ENCODE results near the gene ALAS1. TPM values are rescaled to one million over a fixed set of nuclear protein-coding genes. Genes with fewer than 3 reads are reported as not detected.

Gene ALAS1
- total RNA-seq, 1 experiment from 2014 or later, result 69.5 TPM

DNA sequence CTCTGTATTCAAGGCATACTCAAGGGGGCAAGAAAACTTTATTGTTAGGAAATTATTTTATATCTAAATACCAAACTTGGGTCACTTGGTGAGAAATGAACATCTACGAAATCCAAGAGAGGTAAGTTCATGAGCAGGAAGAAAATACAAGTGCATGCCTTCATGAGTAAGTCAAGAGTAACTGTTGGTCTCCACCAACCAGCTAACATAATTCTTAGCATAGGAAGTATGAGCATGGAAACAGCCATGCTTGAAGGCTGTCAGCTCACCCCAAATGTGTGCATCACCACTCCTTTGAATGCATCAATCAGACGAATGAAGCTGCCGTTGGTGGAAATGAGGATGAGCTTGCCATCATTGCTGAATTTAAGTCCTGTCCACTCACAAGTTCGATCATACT lies 61.5 kb downstream of the ALAS1 start:
- POLR2A ChIA-PET (ENCODE audit: unreplicated experiment), result no interaction called here
- Histone ChIP-seq H3K79me2 (ENCODE audit: low read length) (peaks cover 39% of the 10 kb centered on the region), H3K9me3 (ENCODE audit: low read length) (no peaks in the 10 kb centered on the region), H4K20me1 (ENCODE audit: low read length) (peaks cover 14% of the 10 kb centered on the region; the same call in 1 of the 2 replicates), H3K9me2 (replicated peaks; ENCODE audit: low read length) (no peaks in the 10 kb centered on the region), H3K4me3 (ENCODE audit: low read length) (no peak overlapping the region), H3K27me3 (ENCODE audit: low read length) (no peaks in the 10 kb centered on the region), H3K9ac (ENCODE audit: low read length) (no peak overlapping the region), H3K27ac (ENCODE audit: low read length) (no peak overlapping the region), H3K36me3 (ENCODE audit: low read depth, low read length) (peaks cover 90% of the 10 kb centered on the region), H3F3A (ENCODE audit: low read length, unreplicated experiment) (peaks cover under 1% of the 10 kb centered on the region), H3K4me2 (ENCODE audit: low read length) (no peak overlapping the region), H3K4me1 (ENCODE audit: insufficient read depth, low read length) (no peaks in the 10 kb centered on the region), H2AFZ (ENCODE audit: low read length) (no peak overlapping the region)
- CTCF ChIA-PET, result no interaction called here
- ATAC-seq (no peak), DNase-seq (no peak)
- BruUV-seq (replicated peaks), result no TSS peak
- intact Hi-C loops (cut with micrococcal nuclease), result no loop called here
- TF ChIP-seq EZH2phosphoT487 (IDR thresholded peaks at IDR 0.05; ENCODE audit: borderline replicate concordance, low read length) (no peak), CTCF (conservative IDR thresholded peaks at IDR 0.05; ENCODE audit: low read depth, low read length) (no peak), EZH2 (IDR thresholded peaks at IDR 0.05; ENCODE audit: low read length, unreplicated experiment) (no peak)

- TF ChIP-seq EZH2phosphoT487 (IDR thresholded peaks at IDR 0.05; ENCODE audit: borderline replicate concordance, low read length), result no peak
- no peak for TF ChIP-seq EZH2 (IDR thresholded peaks at IDR 0.05; ENCODE audit: low read length, unreplicated experiment)
- no peak for TF ChIP-seq CTCF (conservative IDR thresholded peaks at IDR 0.05; ENCODE audit: low read depth, low read length)
- CTCF ChIA-PET, result no interaction called here
- peaks cover 60% of the 10 kb centered on the region for H3K79me2 ChIP-seq (ENCODE audit: low read length)
- no peak overlapping the region for H3K9ac ChIP-seq (ENCODE audit: low read length)
- no TSS peak for BruUV-seq (replicated peaks)
- intact Hi-C loops (cut with micrococcal nuclease), result no loop called here
- no peak overlapping the region for H3K27ac ChIP-seq (ENCODE audit: low read length)
- no peaks in the 10 kb centered on the region; the same call in 1 of the 2 replicates for H3K4me1 ChIP-seq (ENCODE audit: insufficient read depth, low read length)
- H3F3A ChIP-seq (ENCODE audit: low read length, unreplicated experiment), result no peaks in the 10 kb centered on the region
- POLR2A ChIA-PET (ENCODE audit: unreplicated experiment), result no interaction called here
- no peaks in the 10 kb centered on the region for H3K9me3 ChIP-seq (ENCODE audit: low read length)
- no peak overlapping the region for H3K4me2 ChIP-seq (ENCODE audit: low read length)
- H3K4me3 ChIP-seq (ENCODE audit: low read length), result no peak overlapping the region
- ATAC-seq (no peak), DNase-seq (no peak)
- H3K9me2 ChIP-seq (replicated peaks; ENCODE audit: low read length), result no peaks in the 10 kb centered on the region
- H3K36me3 ChIP-seq (ENCODE audit: low read depth, low read length), result peaks cover 89% of the 10 kb centered on the region
- no peak overlapping the region for H2AFZ ChIP-seq (ENCODE audit: low read length)
- H3K27me3 ChIP-seq (ENCODE audit: low read length), result no peaks in the 10 kb centered on the region
- H4K20me1 ChIP-seq (ENCODE audit: low read length), result peaks cover 23% of the 10 kb centered on the region
These were observed 64.5 kb downstream of the ALAS1 start for GRCh38 chr3:52262447-52262846.

Other genes with a start within 250 kb of the ALAS1 start
- not detected in 2 replicates for gene GPR62, start 242.8 kb upstream of the ALAS1 start, total RNA-seq (2014; rRNA removed)
- 45.8 and 59.1 TPM in 2 replicates for gene PCBP4, start 230.7 kb upstream of the ALAS1 start, total RNA-seq (2014; rRNA removed)
- gene ABHD14B, start 224.1 kb upstream of the ALAS1 start, total RNA-seq (2014; rRNA removed), result 49.6 and 53.8 TPM in 2 replicates
- 22.1 and 23.4 TPM in 2 replicates for gene ABHD14A, start 223.1 kb upstream of the ALAS1 start, total RNA-seq (2014; rRNA removed)
- gene ACY1, start 214.6 kb upstream of the ALAS1 start, total RNA-seq (2014; rRNA removed), result 71.3 and 113 TPM in 2 replicates
- 1,539 and 1,807 TPM in 2 replicates for gene RPL29, start 202.3 kb upstream of the ALAS1 start, total RNA-seq (2014; rRNA removed)
- gene DUSP7, start 141.6 kb upstream of the ALAS1 start, total RNA-seq (2014; rRNA removed), result 40.9 and 51.1 TPM in 2 replicates
- gene POC1A, start 43.7 kb upstream of the ALAS1 start, total RNA-seq (2014; rRNA removed), result 41.5 and 43.0 TPM in 2 replicates
- not detected in 2 replicates for gene TLR9, start 27.5 kb downstream of the ALAS1 start, total RNA-seq (2014; rRNA removed)
- gene TWF2, start 41.0 kb downstream of the ALAS1 start, total RNA-seq (2014; rRNA removed), result 147 and 166 TPM in 2 replicates
- 8.5 and 12.4 TPM in 2 replicates for gene PPM1M, start 47.6 kb downstream of the ALAS1 start, total RNA-seq (2014; rRNA removed)
- 56.2 and 56.4 TPM in 2 replicates for gene WDR82, start 80.5 kb downstream of the ALAS1 start, total RNA-seq (2014; rRNA removed)
- gene GLYCTK, start 89.7 kb downstream of the ALAS1 start, total RNA-seq (2014; rRNA removed), result 11.3 and 11.7 TPM in 2 replicates
- gene DNAH1, start 118.2 kb downstream of the ALAS1 start, total RNA-seq (2014; rRNA removed), result 2.2 and 3.3 TPM in 2 replicates
- gene BAP1, start 211.8 kb downstream of the ALAS1 start, total RNA-seq (2014; rRNA removed), result 103 and 108 TPM in 2 replicates
- gene PHF7, start 212.5 kb downstream of the ALAS1 start, total RNA-seq (2014; rRNA removed), result 7.3 and 8.5 TPM in 2 replicates
- gene SEMA3G, start 246.9 kb downstream of the ALAS1 start, total RNA-seq (2014; rRNA removed), result 0.77 and 1.6 TPM in 2 replicates

Measured in PC-3 (cell line).